ENCODE data around the gene PRPH. TPM values are rescaled to one million over a fixed set of nuclear protein-coding genes. Genes with fewer than 3 reads are reported as not detected.

The PRPH gene
- total RNA-seq, 1 experiment from 2014 or later, result 1.4 TPM

DNA sequence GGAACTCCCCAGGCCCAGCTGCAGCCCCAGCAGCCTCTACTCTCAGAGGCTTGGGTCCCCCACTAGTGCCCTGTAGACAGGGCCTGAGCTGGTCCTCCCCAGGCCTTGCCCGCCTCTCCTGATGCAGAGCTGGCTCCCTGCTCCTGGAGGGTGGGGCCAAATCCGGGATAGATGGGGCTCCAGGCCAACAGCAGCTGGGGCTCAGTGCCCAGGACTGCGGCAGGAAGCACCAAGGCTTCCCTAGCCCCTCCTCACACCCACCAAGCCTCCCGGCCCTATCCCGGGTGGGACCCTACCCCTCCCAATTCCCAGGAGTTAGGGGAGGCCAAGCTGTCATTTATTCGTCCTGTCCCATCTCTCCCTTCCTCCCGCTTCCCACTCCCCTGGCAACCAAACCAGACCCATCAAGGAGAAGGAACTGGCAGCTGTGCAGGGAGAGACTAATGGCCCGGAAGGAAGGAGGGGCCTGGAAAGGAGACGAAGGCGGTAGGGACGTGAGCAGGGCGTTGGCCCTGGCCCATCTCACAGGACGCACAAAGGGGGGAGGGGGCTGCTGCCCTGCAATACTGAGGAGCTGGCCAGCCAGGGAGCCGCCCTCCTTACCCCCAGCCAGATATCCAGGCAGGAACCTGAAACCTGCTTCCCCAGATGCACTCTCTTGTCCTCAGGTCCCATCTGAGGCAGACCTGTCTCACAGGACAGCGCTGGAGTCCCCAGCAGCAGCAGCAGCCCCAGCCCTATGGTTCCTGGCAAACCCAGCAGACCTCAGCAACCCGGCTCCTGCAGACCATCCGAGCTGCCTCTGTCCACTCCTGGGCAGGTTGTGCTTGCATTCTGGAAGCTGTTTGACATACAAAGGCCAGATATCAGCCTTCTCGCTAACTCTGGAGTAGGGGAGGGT, 1.6 kb upstream of the PRPH start:
- ChIA-PET POLR2A (interaction anchor here (0.6 kb wide), 2 partner anchors 13 to 251 kb away, joined by 3 to 4 read pairs; no protein-coding TSS in a partner anchor), CTCF (interaction anchor here (0.6 to 16.4 kb wide), 5 partner anchors 44 to 231 kb away, joined by 3 to 251 read pairs (median 8); partner anchors contain the start of gene DNAJC22)
- Mint-ChIP-seq H3K36me3 (ENCODE audit: insufficient read depth, unreplicated experiment) (no peaks in the 10 kb centered on the region), H3K27me3 (ENCODE audit: insufficient read depth, unreplicated experiment) (peaks cover under 1% of the 10 kb centered on the region), H3K27ac (ENCODE audit: low read depth, unreplicated experiment) (no peak overlapping the region), H3K4me1 (ENCODE audit: insufficient read depth, unreplicated experiment) (peaks cover 6% of the 10 kb centered on the region), H3K9me3 (ENCODE audit: unreplicated experiment) (no peaks in the 10 kb centered on the region), H3K4me3 (ENCODE audit: unreplicated experiment) (no peak overlapping the region)
- intact Hi-C loops (cut with micrococcal nuclease), result no loop called here
- TF ChIP-seq, protein P1, sequence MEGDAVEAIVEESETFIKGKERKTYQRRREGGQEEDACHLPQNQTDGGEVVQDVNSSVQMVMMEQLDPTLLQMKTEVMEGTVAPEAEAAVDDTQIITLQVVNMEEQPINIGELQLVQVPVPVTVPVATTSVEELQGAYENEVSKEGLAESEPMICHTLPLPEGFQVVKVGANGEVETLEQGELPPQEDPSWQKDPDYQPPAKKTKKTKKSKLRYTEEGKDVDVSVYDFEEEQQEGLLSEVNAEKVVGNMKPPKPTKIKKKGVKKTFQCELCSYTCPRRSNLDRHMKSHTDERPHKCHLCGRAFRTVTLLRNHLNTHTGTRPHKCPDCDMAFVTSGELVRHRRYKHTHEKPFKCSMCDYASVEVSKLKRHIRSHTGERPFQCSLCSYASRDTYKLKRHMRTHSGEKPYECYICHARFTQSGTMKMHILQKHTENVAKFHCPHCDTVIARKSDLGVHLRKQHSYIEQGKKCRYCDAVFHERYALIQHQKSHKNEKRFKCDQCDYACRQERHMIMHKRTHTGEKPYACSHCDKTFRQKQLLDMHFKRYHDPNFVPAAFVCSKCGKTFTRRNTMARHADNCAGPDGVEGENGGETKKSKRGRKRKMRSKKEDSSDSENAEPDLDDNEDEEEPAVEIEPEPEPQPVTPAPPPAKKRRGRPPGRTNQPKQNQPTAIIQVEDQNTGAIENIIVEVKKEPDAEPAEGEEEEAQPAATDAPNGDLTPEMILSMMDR (IDR thresholded peaks at IDR 0.05; ENCODE audit: unreplicated experiment), result no peak
- no TSS peak for BruUV-seq (replicated peaks)
- no peak for DNase-seq (ENCODE audit: unreplicated experiment)

DNA sequence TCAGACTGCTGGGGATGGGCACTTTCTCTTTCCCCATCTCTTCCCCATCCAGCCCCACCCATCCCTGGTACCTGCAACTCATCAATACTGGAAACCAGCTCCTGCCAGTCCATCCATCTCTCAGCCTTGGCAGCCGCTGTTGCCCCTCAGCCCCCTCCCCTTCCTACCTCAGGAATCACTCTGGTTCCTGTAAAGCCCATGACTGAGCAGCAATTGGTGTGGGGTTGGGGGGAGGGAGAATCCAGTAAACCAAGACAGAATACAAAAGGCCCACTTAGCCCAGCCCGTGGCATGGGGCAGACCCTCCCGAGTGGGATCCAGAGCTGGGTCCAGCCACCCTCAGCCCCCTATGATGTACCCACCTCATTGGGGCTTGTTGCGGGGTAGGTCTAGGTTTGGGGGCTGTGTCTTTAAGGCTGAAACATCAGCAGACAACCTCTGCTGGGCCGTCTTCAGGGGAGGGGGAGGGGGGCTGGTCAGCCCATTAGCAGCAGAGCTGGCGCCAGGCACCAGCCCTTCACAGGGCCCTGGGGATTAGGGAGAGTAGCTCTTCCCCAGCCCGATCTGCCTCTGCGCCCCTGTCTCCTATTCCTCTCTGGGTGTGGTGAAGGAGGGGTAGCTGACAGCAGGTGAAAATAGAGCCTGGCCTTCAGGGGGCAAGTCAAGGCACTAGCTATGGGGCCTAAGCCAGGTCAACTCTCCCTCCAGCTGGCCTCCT, 702 bp upstream of the PRPH start:
- H3K4me1 Mint-ChIP-seq (ENCODE audit: insufficient read depth, unreplicated experiment), result peaks cover 6% of the 10 kb centered on the region

DNA sequence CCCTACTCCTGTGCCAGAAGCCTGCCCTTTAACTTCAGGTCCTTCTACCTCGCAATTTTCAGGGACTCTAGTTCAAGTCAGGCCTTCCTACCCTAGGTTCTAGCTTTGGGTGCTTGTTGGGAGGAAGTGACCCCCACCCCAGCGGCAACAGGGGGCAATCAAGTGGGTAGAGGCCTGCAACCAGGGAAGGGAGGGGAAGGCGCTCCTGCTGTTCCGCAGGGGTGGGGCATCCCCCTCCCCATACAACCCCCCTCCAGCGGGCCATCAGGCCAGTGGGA, 204 bp upstream of the PRPH start:
- no peak overlapping the region for H3K27ac Mint-ChIP-seq (ENCODE audit: low read depth, unreplicated experiment)
- CTCF ChIA-PET, result interaction anchor here (0.7 to 16.4 kb wide), 5 partner anchors 37 to 573 kb away, joined by 3 to 251 read pairs (median 6); partner anchors contain the start of genes C1QL4 and DNAJC22
- H3K36me3 Mint-ChIP-seq (ENCODE audit: insufficient read depth, unreplicated experiment), result no peaks in the 10 kb centered on the region
- no peak for DNase-seq (ENCODE audit: unreplicated experiment)
- H3K27me3 Mint-ChIP-seq (ENCODE audit: insufficient read depth, unreplicated experiment), result peaks cover 11% of the 10 kb centered on the region
- no peak overlapping the region for H3K4me3 Mint-ChIP-seq (ENCODE audit: unreplicated experiment)
- intact Hi-C loops (cut with micrococcal nuclease), result no loop called here
- BruUV-seq (replicated peaks), result no TSS peak
- no peaks in the 10 kb centered on the region for H3K9me3 Mint-ChIP-seq (ENCODE audit: unreplicated experiment)
- POLR2A ChIA-PET, result no interaction called here
- TF ChIP-seq, protein P1 (IDR thresholded peaks at IDR 0.05; ENCODE audit: unreplicated experiment), result no peak
- H3K4me1 Mint-ChIP-seq (ENCODE audit: insufficient read depth, unreplicated experiment), result peaks cover 6% of the 10 kb centered on the region

More for the DNA sequence above, 702 bp upstream of the PRPH start:
- Mint-ChIP-seq H3K4me3 (ENCODE audit: unreplicated experiment) (no peak overlapping the region), H3K9me3 (ENCODE audit: unreplicated experiment) (no peaks in the 10 kb centered on the region), H3K36me3 (ENCODE audit: insufficient read depth, unreplicated experiment) (no peaks in the 10 kb centered on the region), H3K27ac (ENCODE audit: low read depth, unreplicated experiment) (no peak overlapping the region), H3K27me3 (ENCODE audit: insufficient read depth, unreplicated experiment) (peaks cover 10% of the 10 kb centered on the region)
- ChIA-PET CTCF (interaction anchor here (0.6 to 16.4 kb wide), 5 partner anchors 38 to 220 kb away, joined by 3 to 251 read pairs (median 11); partner anchors contain the start of gene DNAJC22), POLR2A (no interaction called here)
- intact Hi-C loops (cut with micrococcal nuclease), result no loop called here
- DNase-seq (ENCODE audit: unreplicated experiment), result no peak
- no TSS peak for BruUV-seq (replicated peaks)
- TF ChIP-seq, protein P1 (IDR thresholded peaks at IDR 0.05; ENCODE audit: unreplicated experiment), result no peak
